Non-pigmented ciliary epithelial cell (primary cell): Measurements from ENCODE around the gene NT5DC3.
A peak's percentile ranks its signal among the peaks of the same experiment; 100 is the strongest.
"Not testable (repeated sequence)": the region's sequence is repeated elsewhere in the genome, so short reads cannot be mapped to it uniquely, and the experiment has no call there.

Experiments used
- DNase-seq: peaks from one replicate; pipeline ENCODE4 v3.0.0-alpha.2; 2010; ENCODE audit warnings: low read depth

Gene NT5DC3

GRCh38 chr12:103855896-103856657 is 15.0 kb upstream of the NT5DC3 start:
- DNase-seq: no peak

- DNase-seq: peak; percentile 79
Measured at GRCh38 chr12:103855036-103855712, 14.1 kb upstream of the NT5DC3 start.

- no peak for DNase-seq
Measured at GRCh38 chr12:103854372-103854973, 13.4 kb upstream of the NT5DC3 start.

GRCh38 chr12:103852498-103852997 is 11.5 kb upstream of the NT5DC3 start:
- DNase-seq: no peak

GRCh38 chr12:103851127-103851526 is 10.1 kb upstream of the NT5DC3 start:
- DNase-seq: no peak

GRCh38 chr12:103850429-103850828 is 9.4 kb upstream of the NT5DC3 start:
- no peak for DNase-seq

GRCh38 chr12:103848917-103849491 is 8.0 kb upstream of the NT5DC3 start:
- DNase-seq: no peak

GRCh38 chr12:103848143-103848542 is 7.1 kb upstream of the NT5DC3 start:
- no peak for DNase-seq

GRCh38 chr12:103846415-103846814 is 5.4 kb upstream of the NT5DC3 start:
- no peak for DNase-seq

GRCh38 chr12:103844305-103844704 is 3.3 kb upstream of the NT5DC3 start:
- no peak for DNase-seq

GRCh38 chr12:103841690-103842584 is 903 bp upstream of the NT5DC3 start:
- no peak for DNase-seq

- no peak for DNase-seq
Measured at GRCh38 chr12:103840462-103840875, 565 bp downstream of the NT5DC3 start.

GRCh38 chr12:103839609-103840461 is 1.2 kb downstream of the NT5DC3 start:
- DNase-seq: no peak

- no peak for DNase-seq
Measured at GRCh38 chr12:103839103-103839502, 1.9 kb downstream of the NT5DC3 start.

GRCh38 chr12:103838254-103838914 is 2.6 kb downstream of the NT5DC3 start:
- DNase-seq: no peak

- DNase-seq: no peak
Measured at GRCh38 chr12:103836345-103836744, 4.7 kb downstream of the NT5DC3 start.

- not testable (repeated sequence) for DNase-seq
Measured at GRCh38 chr12:103835747-103836335, 5.2 kb downstream of the NT5DC3 start.

- DNase-seq: no peak
Measured at GRCh38 chr12:103834942-103835341, 6.1 kb downstream of the NT5DC3 start.

GRCh38 chr12:103833891-103834290 is 7.1 kb downstream of the NT5DC3 start:
- no peak for DNase-seq
